RWPE1 (cell line): Measurements from ENCODE around the gene RANBP9.

Source experiments
- CTCF ChIA-PET: fragments of 350-600 bp; sonication (Branson Sonifier 250); formaldehyde crosslinking; extraction: SDS; loops from one replicate; lab custom pipeline; 2021; lab: Yijun Ruan, JAX
- POLR2A ChIA-PET: fragments of 400-600 bp; formaldehyde crosslinking; extraction: SDS; loops from one replicate; lab custom pipeline; 2020; ENCODE audit warnings: antibody characterized with exemption; ENCODE audit not compliant: low non-redundant PET; lab: Yijun Ruan, JAX
- DNase-seq: peaks from one replicate; pipeline ENCODE4 v3.0.0; 2012; ENCODE audit warnings: low spot score
- H3K27ac ChIP-seq: fragments of 450-650 bp; 2 replicates; pipeline ENCODE4 v1.5.1; 2017
- TF ChIP-seq, protein P1 (sequence below): fragments of 450-650 bp; conservative IDR thresholded peaks from 2 replicates; pipeline ENCODE4 v1.5.1; 2017; ENCODE audit warnings: low read depth, mild to moderate bottlenecking

RANBP9 gene

DNA sequence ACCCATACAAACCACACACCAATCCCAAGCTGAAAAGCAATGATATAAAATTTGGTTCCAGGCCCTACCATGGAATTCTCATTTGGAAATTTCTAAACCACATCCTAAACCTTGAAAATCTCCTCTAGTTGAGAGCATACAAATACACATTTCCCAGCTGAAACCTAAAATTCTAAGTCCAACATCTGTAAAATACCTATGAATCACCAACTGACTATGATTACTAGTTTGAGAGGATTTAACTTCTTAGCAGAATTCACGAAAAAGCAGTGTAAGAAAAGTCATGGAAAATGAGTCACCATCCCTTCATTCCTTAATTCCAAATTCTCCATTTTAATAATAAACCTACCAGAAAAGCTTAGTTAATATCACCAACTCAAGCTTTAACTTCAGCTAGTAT lies 15.4 kb downstream of the RANBP9 start:
- CTCF ChIA-PET: interaction anchor here (0.7 kb wide), 1 partner anchor 328 kb away, joined by 3 read pairs; no protein-coding TSS in a partner anchor
- DNase-seq: no peak
- POLR2A ChIA-PET: no interaction called here
- TF ChIP-seq, protein P1, sequence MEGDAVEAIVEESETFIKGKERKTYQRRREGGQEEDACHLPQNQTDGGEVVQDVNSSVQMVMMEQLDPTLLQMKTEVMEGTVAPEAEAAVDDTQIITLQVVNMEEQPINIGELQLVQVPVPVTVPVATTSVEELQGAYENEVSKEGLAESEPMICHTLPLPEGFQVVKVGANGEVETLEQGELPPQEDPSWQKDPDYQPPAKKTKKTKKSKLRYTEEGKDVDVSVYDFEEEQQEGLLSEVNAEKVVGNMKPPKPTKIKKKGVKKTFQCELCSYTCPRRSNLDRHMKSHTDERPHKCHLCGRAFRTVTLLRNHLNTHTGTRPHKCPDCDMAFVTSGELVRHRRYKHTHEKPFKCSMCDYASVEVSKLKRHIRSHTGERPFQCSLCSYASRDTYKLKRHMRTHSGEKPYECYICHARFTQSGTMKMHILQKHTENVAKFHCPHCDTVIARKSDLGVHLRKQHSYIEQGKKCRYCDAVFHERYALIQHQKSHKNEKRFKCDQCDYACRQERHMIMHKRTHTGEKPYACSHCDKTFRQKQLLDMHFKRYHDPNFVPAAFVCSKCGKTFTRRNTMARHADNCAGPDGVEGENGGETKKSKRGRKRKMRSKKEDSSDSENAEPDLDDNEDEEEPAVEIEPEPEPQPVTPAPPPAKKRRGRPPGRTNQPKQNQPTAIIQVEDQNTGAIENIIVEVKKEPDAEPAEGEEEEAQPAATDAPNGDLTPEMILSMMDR: no peak
- H3K27ac ChIP-seq: no peak overlapping the region

DNA sequence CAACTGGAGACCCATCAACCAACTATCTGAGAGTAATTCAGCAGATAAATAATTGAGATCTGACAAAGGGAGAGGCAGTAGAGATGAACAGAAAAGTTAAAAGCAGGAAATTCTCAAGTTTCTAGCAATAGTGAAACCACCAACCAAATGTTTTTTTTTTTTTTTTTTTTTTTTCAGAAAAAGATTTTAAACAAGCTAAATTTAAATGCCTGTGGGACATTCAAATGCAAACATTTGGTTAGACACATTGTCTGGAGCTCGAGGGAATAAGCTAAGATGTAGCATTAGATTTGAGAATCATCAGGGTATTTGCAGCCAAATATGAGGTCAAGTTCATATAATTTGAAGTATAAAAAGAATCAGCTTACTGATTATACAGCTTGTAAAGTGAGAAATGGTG lies 16.4 kb downstream of the RANBP9 start:
- CTCF ChIA-PET: no interaction called here
- no peak overlapping the region for H3K27ac ChIP-seq
- DNase-seq: no peak
- TF ChIP-seq, protein P1: no peak
- POLR2A ChIA-PET: interaction anchor here (0.6 kb wide), 1 partner anchor 38 kb away, joined by 4 read pairs; no protein-coding TSS in a partner anchor

DNA sequence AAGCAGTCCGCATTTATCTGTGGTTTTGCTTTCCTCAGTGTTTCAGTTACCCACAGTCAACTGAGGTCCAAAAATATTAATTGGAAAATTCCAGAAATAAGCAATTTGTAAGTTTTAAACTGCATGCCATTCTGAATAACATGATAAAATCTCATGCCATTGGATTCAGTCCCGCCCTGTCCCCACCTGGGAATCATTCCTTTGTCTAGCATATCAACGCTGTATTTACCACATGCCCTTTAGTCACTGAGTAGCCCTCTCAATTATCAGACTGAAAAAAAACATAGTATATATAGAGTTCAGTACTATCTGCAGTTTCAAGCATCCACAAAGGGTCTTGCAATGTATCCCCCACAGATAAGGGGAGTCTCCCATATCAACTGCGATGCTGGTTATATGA lies 17.1 kb downstream of the RANBP9 start:
- TF ChIP-seq, protein P1: no peak
- no peak for DNase-seq
- CTCF ChIA-PET: no interaction called here
- POLR2A ChIA-PET: no interaction called here
- H3K27ac ChIP-seq: no peak overlapping the region

DNA sequence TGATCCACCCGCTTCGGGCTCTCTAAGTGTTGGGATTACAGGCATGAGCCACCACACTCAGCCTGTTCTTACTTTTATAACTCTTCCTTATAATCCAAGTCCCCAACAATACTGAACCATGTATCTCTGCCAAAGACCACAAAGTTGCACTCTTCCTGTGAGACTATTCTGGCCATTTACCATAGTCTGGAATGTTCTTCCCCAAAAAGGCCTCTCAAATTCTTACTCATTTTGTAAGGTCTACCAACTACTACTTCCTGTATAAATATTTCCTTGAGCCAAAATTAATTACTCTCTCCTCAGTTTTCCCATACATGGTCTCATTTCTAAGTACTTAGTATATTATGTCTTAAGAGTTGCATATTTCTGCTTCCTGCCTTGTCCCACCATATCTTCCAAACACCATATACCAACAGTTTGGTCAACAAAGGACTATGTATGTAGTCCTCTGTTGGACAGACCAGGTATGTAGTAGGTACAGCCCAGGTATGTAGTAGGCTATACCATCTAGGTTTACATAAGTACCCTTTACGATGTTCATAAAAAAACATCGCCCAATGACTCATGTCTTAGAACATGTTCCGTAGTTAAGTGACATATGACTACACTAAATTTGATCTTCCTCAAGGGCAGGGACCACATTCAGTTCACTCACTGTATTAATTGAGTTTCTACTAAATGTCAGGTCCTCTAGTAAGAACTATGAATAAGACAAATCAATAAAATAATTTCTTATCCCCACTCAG lies 22.0 kb downstream of the RANBP9 start:
- no peak for DNase-seq
- TF ChIP-seq, protein P1: no peak
- CTCF ChIA-PET: no interaction called here
- H3K27ac ChIP-seq: no peak overlapping the region
- POLR2A ChIA-PET: no interaction called here

DNA sequence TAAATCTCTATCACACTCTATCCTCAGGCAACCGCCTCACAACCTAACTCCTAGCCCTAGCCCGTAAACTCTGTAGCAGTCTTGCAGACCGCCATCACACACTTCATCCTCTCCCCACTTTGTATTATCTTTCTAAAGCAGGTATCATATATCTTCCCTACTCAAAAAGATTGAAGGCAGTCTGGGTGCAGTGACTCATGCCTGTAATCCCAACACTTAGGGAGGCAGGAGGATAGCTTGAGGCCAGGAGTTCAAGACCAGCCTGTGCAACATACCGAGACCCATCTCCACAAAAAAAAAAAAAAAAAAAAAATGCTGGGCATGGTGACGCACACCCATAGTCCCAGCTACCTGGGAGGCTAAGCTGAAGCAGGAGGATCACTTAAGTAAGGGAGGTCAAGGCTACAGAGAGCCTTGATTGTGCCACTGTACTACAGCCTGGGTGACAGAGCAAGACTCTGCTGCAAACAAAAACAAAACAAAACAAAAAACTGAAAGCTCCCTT lies 22.9 kb downstream of the RANBP9 start:
- POLR2A ChIA-PET: no interaction called here

DNA sequence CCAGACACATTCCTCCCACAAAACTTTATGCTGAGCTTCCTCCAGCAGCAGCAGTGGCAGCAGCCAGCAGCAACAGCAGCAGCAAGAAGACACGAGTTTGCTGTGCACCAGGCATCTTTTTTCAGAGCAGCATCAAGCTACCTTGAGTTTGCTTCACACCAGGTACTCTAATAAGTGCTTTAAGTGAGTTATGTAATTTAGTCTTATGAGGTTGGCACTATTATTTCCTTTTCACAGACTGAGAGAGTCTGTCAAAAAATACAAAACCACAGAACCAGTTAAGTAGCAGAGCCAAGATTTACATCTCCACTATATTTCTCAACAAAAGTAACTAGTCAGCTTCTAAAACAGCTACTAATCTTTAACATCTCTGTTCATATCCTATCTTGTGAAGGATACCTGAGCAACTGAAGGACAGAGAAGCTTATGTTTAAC lies 23.7 kb downstream of the RANBP9 start:
- H3K27ac ChIP-seq: no peak overlapping the region
- ChIA-PET CTCF (interaction anchor here (0.5 kb wide), 1 partner anchor 82 kb away, joined by 4 read pairs; no protein-coding TSS in a partner anchor), POLR2A (no interaction called here)
- TF ChIP-seq, protein P1: no peak
- DNase-seq: no peak

More for the DNA sequence above, 22.9 kb downstream of the RANBP9 start:
- CTCF ChIA-PET: interaction anchor here (0.5 kb wide), 1 partner anchor 81 kb away, joined by 4 read pairs; no protein-coding TSS in a partner anchor
- no peak for DNase-seq
- TF ChIP-seq, protein P1: no peak
- H3K27ac ChIP-seq: no peak overlapping the region
